SK-N-SH treated with all-trans-retinoic acid at 6 μM for 48 hours (cell line): ENCODE results near the gene EPB41.

Source experiments
- ATAC-seq: fragments of 200-7000 bp; cut with Tn5 transposase; 3 replicates; pipeline ENCODE4 v1.9.1; 2020; ENCODE audit warnings: mild to moderate bottlenecking, moderate library complexity
- BACH2 ChIP-seq: fragments of 250-450 bp; sonication (Bioruptor Pico); IDR thresholded peaks from 2 replicates; pipeline ENCODE4 v1.9.0; 2021; ENCODE audit warnings: mild to moderate bottlenecking, borderline replicate concordance
- CREB5 ChIP-seq: fragments of 250-450 bp; sonication (Bioruptor Pico); IDR thresholded peaks from 2 replicates; pipeline ENCODE4 v1.5.1; 2020; ENCODE audit warnings: low read depth, mild to moderate bottlenecking, moderate library complexity
- CSDC2 ChIP-seq: fragments of 250-450 bp; sonication (Bioruptor Pico); IDR thresholded peaks from 2 replicates; pipeline ENCODE4 v1.5.0; 2020; ENCODE audit warnings: mild to moderate bottlenecking, moderate library complexity
- ESRRG ChIP-seq: fragments of 250-450 bp; sonication (Bioruptor Pico); IDR thresholded peaks from 2 replicates; pipeline ENCODE4 v1.6.1; 2021; ENCODE audit warnings: mild to moderate bottlenecking
- GLIS3 ChIP-seq: fragments of 250-450 bp; sonication (Bioruptor Pico); IDR thresholded peaks from 2 replicates; pipeline ENCODE4 v1.5.0; 2020; ENCODE audit warnings: mild to moderate bottlenecking, moderate library complexity
- ISL1 ChIP-seq: fragments of 250-450 bp; sonication (Bioruptor Pico); IDR thresholded peaks from 2 replicates; pipeline ENCODE4 v2.1.2; 2022; ENCODE audit warnings: mild to moderate bottlenecking, moderate library complexity
- OSR1 ChIP-seq: fragments of 250-450 bp; sonication (Bioruptor Pico); IDR thresholded peaks from 2 replicates; pipeline ENCODE4 v1.8.0; 2022; ENCODE audit warnings: moderate library complexity, mild to moderate bottlenecking, inconsistent platforms
- PATZ1 ChIP-seq: fragments of 250-450 bp; sonication (Bioruptor Pico); IDR thresholded peaks from 2 replicates; pipeline ENCODE4 v1.8.0; 2020; ENCODE audit warnings: mild to moderate bottlenecking, moderate library complexity, borderline replicate concordance
- POU6F1 ChIP-seq: fragments of 250-450 bp; sonication (Bioruptor Pico); IDR thresholded peaks from 2 replicates; pipeline ENCODE4 v1.8.0; 2021; ENCODE audit warnings: low read depth, mild to moderate bottlenecking, moderate library complexity, borderline replicate concordance
- PPARA ChIP-seq: fragments of 250-450 bp; sonication (Bioruptor Pico); IDR thresholded peaks from 2 replicates; pipeline ENCODE4 v1.5.0; 2020; ENCODE audit warnings: mild to moderate bottlenecking, borderline replicate concordance
- RARB ChIP-seq: fragments of 250-450 bp; sonication (Bioruptor Pico); IDR thresholded peaks from 2 replicates; pipeline ENCODE4 v1.8.0; 2021; ENCODE audit warnings: mild to moderate bottlenecking, moderate library complexity
- TCF4 ChIP-seq: fragments of 250-450 bp; sonication (Bioruptor Pico); IDR thresholded peaks from 2 replicates; pipeline ENCODE4 v1.8.0; 2021; ENCODE audit warnings: mild to moderate bottlenecking, moderate library complexity, borderline replicate concordance
- TOX ChIP-seq: fragments of 250-450 bp; sonication (Bioruptor Pico); IDR thresholded peaks from 2 replicates; pipeline ENCODE4 v1.8.0; 2021; ENCODE audit warnings: mild to moderate bottlenecking, moderate library complexity, borderline replicate concordance
- ZC3H10 ChIP-seq: fragments of 250-450 bp; sonication (Bioruptor Pico); IDR thresholded peaks from 2 replicates; pipeline ENCODE4 v1.5.1; 2021; ENCODE audit warnings: mild to moderate bottlenecking, moderate library complexity
- ZFP3 ChIP-seq: fragments of 250-450 bp; sonication (Bioruptor Pico); IDR thresholded peaks from 2 replicates; pipeline ENCODE4 v1.5.0; 2020; ENCODE audit warnings: mild to moderate bottlenecking, moderate library complexity
- ZFP30 ChIP-seq: fragments of 450-650 bp; formaldehyde crosslinking; IDR thresholded peaks from 2 replicates; pipeline ENCODE4 v1.5.0; 2022; ENCODE audit warnings: mild to moderate bottlenecking, moderate library complexity
- ZNF565 ChIP-seq: fragments of 450-650 bp; formaldehyde crosslinking; conservative IDR thresholded peaks from 2 replicates; pipeline ENCODE4 v1.5.0; 2020; ENCODE audit warnings: low read depth, mild to moderate bottlenecking, moderate library complexity
- ZNF70 ChIP-seq: fragments of 450-650 bp; formaldehyde crosslinking; IDR thresholded peaks from 2 replicates; pipeline ENCODE4 v1.5.0; 2020; ENCODE audit warnings: mild to moderate bottlenecking, moderate library complexity
- ZNF8 ChIP-seq: fragments of 450-650 bp; formaldehyde crosslinking; IDR thresholded peaks from 2 replicates; pipeline ENCODE4 v1.5.0; 2020; ENCODE audit warnings: mild to moderate bottlenecking, moderate library complexity
- TF ChIP-seq, protein P1 (sequence below): fragments of 250-450 bp; sonication (Bioruptor Pico); IDR thresholded peaks from 2 replicates; pipeline ENCODE4 v1.5.1; 2021; ENCODE audit warnings: mild to moderate bottlenecking, moderate library complexity

Gene EPB41

DNA sequence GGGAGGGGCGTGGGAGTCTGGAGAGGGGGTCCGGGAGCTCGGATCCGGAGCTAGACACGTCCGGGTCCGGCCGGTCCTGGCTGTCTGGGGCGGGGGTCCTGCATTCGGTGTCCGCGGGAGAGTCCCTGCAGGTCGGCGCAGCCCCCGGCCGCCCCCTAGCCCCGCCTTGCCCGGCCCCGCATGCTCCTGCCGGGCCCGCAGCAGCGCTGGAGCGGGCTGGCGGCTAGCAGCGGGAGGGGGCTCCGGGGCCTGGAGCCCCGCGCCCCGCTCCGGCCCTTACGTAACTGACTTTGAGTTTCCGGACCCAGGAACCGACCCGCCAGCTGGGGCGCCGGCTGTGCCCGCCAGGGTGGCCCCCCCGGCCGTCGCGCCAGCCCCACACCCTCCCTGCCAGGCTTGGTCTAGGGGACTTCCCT, 26.9 kb upstream of the EPB41 start:
- TF ChIP-seq ZNF70 (CRISPR knock-in tag): no peak
- TF ChIP-seq CSDC2: no peak
- no peak for TF ChIP-seq PPARA (CRISPR knock-in tag)
- TF ChIP-seq ZNF565 (CRISPR knock-in tag): no peak
- TF ChIP-seq, all 23 proteins: peak for 0
- ATAC-seq: peak; percentile 50

- ATAC-seq: no peak
- no peak for TF ChIP-seq PATZ1
- TF ChIP-seq ZNF70 (CRISPR knock-in tag): no peak
- no peak for TF ChIP-seq RARB
- no peak for TF ChIP-seq ZNF8 (CRISPR knock-in tag)
- TF ChIP-seq OSR1 (CRISPR knock-in tag): no peak
- TF ChIP-seq CREB5 (CRISPR knock-in tag): no peak
- no peak for TF ChIP-seq POU6F1 (CRISPR knock-in tag)
- TF ChIP-seq TOX (CRISPR knock-in tag): no peak
- no peak for TF ChIP-seq ESRRG (CRISPR knock-in tag)
- no peak for TF ChIP-seq ISL1 (CRISPR knock-in tag)
- no peak for TF ChIP-seq ZFP30 (CRISPR knock-in tag)
- no peak for TF ChIP-seq GLIS3
- TF ChIP-seq ZNF565 (CRISPR knock-in tag): no peak
These were observed 26.3 kb upstream of the EPB41 start for GRCh38 chr1:28887835-28888682.

DNA sequence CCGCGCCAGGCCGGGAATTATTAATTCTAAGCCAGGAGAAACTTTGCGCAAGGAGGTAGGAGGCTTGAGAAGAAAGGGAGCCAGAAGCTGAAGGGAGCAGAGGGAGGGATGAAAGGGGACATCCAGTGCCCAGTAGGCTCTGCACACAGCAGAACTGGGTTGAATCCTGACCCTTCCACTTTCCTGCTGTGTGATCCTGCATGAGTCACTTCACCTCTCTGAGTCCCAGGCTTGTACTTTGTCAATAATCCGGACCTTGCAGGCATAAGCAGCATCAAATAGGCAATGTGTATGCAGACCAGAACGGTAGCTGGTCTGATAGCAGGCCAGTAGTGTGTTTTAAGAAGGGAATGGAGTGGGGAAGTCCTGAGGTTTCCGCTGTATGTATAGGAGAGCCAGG, 25.5 kb upstream of the EPB41 start:
- ATAC-seq: no peak
- TF ChIP-seq OSR1 (CRISPR knock-in tag) (no peak), CSDC2 (no peak), BACH2 (CRISPR knock-in tag) (no peak), ZFP3 (peak; percentile 44; the same call in 1 of the 2 replicates), ZNF565 (CRISPR knock-in tag) (no peak)
- TF ChIP-seq, all 23 proteins: peak for 1

DNA sequence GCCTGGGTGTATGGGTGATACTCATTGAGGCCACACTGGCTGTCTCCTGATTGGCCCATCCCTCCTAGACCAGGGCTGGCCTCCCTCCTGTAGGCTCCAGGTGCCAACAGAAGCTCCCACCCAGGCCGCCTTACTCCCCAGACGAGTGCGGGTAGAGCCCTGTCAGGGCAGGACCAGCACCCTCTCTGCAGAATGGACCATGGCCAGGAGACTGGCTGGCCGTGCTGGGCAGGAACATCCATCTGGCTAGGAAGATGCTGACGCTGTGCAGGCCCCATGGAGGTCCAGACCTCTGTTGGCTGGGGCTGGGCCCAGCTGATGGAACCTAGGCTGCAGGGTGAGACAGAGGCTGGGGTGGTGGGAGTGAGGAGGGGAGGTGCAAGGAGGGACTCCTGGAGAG, 25.0 kb upstream of the EPB41 start:
- ATAC-seq: no peak
- TF ChIP-seq CREB5 (CRISPR knock-in tag) (no peak), BACH2 (CRISPR knock-in tag) (no peak), TOX (CRISPR knock-in tag) (no peak), GLIS3 (no peak), TCF4 (CRISPR knock-in tag) (no peak), ZFP3 (no peak), ZC3H10 (CRISPR knock-in tag) (no peak), CSDC2 (no peak), ZNF8 (CRISPR knock-in tag) (no peak), PPARA (CRISPR knock-in tag) (no peak), PATZ1 (no peak), ZNF565 (CRISPR knock-in tag) (no peak), ESRRG (CRISPR knock-in tag) (no peak)
- TF ChIP-seq, protein P1, sequence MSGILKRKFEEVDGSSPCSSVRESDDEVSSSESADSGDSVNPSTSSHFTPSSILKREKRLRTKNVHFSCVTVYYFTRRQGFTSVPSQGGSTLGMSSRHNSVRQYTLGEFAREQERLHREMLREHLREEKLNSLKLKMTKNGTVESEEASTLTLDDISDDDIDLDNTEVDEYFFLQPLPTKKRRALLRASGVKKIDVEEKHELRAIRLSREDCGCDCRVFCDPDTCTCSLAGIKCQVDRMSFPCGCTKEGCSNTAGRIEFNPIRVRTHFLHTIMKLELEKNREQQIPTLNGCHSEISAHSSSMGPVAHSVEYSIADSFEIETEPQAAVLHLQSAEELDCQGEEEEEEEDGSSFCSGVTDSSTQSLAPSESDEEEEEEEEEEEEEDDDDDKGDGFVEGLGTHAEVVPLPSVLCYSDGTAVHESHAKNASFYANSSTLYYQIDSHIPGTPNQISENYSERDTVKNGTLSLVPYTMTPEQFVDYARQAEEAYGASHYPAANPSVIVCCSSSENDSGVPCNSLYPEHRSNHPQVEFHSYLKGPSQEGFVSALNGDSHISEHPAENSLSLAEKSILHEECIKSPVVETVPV: no peak
